GM19324 (cell line): ENCODE results near the gene GRK1.

Source experiments
- ATAC-seq: cut with Tn5 transposase; IDR thresholded peaks from one replicate; pipeline ENCODE4 v1.9.1; 2021; ENCODE audit warnings: mild to moderate bottlenecking, moderate library complexity; ENCODE audit not compliant: unreplicated experiment, low FRiP score

The GRK1 gene

GRCh38 chr13:113768018-113768905 lies 101.2 kb downstream of the GRK1 start:
- ATAC-seq = no peak

- ATAC-seq = no peak
These were observed 102.1 kb downstream of the GRK1 start for GRCh38 chr13:113769106-113769505.

- ATAC-seq = no peak
These were observed 102.9 kb downstream of the GRK1 start for GRCh38 chr13:113769881-113770280.

- no peak for ATAC-seq
These were observed 103.4 kb downstream of the GRK1 start for GRCh38 chr13:113770441-113770840.

GRCh38 chr13:113770937-113771336 lies 103.9 kb downstream of the GRK1 start:
- ATAC-seq = no peak

GRCh38 chr13:113771709-113772331 lies 104.8 kb downstream of the GRK1 start:
- no peak for ATAC-seq

GRCh38 chr13:113774177-113775107 lies 107.4 kb downstream of the GRK1 start:
- no peak for ATAC-seq

GRCh38 chr13:113775451-113776145 lies 108.6 kb downstream of the GRK1 start:
- no peak for ATAC-seq

- no peak for ATAC-seq
These were observed 109.5 kb downstream of the GRK1 start for GRCh38 chr13:113776231-113777125.

- ATAC-seq = no peak
These were observed 110.6 kb downstream of the GRK1 start for GRCh38 chr13:113777311-113778260.

- ATAC-seq = no peak
These were observed 114.6 kb downstream of the GRK1 start for GRCh38 chr13:113781571-113781970.

GRCh38 chr13:113782472-113782871 lies 115.5 kb downstream of the GRK1 start:
- ATAC-seq = no peak

- no peak for ATAC-seq
These were observed 116.3 kb downstream of the GRK1 start for GRCh38 chr13:113783200-113783881.

- no peak for ATAC-seq
These were observed 117.1 kb downstream of the GRK1 start for GRCh38 chr13:113783966-113784644.

GRCh38 chr13:113784645-113785024 lies 117.6 kb downstream of the GRK1 start:
- no peak for ATAC-seq

- no peak for ATAC-seq
These were observed 118.3 kb downstream of the GRK1 start for GRCh38 chr13:113785051-113786010.
